Lower leg skin (tissue), 3 donors: ENCODE measurements around the gene MTA3.

ENCODE experiments used
- POLR2A ChIP-seq, 2 donors: fragments of 450-650 bp; IDR thresholded peaks; one replicate each; pipeline ENCODE4 v1.6.1; 2016 to 2017; ENCODE audit warnings: antibody characterized with exemption in 2 of 2, mild to moderate bottlenecking in 1 of 2, moderate library complexity in 1 of 2
- TF ChIP-seq, protein P1 (sequence below), 3 donors: fragments of 450-650 bp; IDR thresholded peaks; one replicate each; pipeline ENCODE4 v1.5.1; 2016; ENCODE audit warnings: antibody characterized with exemption in 3 of 3, mild to moderate bottlenecking in 3 of 3, moderate library complexity in 2 of 3

GRCh38 chr2:42758751-42759150, 190.3 kb downstream of the MTA3 start:
- TF ChIP-seq, protein P1, sequence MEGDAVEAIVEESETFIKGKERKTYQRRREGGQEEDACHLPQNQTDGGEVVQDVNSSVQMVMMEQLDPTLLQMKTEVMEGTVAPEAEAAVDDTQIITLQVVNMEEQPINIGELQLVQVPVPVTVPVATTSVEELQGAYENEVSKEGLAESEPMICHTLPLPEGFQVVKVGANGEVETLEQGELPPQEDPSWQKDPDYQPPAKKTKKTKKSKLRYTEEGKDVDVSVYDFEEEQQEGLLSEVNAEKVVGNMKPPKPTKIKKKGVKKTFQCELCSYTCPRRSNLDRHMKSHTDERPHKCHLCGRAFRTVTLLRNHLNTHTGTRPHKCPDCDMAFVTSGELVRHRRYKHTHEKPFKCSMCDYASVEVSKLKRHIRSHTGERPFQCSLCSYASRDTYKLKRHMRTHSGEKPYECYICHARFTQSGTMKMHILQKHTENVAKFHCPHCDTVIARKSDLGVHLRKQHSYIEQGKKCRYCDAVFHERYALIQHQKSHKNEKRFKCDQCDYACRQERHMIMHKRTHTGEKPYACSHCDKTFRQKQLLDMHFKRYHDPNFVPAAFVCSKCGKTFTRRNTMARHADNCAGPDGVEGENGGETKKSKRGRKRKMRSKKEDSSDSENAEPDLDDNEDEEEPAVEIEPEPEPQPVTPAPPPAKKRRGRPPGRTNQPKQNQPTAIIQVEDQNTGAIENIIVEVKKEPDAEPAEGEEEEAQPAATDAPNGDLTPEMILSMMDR (IDR thresholded peaks at IDR 0.05) = no peak
- no peak for TF ChIP-seq POLR2A (IDR thresholded peaks at IDR 0.05)
